ENCODE measurements around the gene HOXA10.

Gene HOXA10

GRCh38 chr7:27173956-27174873 is at the start of gene HOXA10:
TSS of gene HOXA10 (minus strand) at chr7:27174320. CDS start at chr7:27174306, 14 bp downstream.
- DNase-seq: no peak

- no peak for DNase-seq
These were observed 47.2 kb upstream of the HOXA10 start for GRCh38 chr7:27221201-27221797.

DNA sequence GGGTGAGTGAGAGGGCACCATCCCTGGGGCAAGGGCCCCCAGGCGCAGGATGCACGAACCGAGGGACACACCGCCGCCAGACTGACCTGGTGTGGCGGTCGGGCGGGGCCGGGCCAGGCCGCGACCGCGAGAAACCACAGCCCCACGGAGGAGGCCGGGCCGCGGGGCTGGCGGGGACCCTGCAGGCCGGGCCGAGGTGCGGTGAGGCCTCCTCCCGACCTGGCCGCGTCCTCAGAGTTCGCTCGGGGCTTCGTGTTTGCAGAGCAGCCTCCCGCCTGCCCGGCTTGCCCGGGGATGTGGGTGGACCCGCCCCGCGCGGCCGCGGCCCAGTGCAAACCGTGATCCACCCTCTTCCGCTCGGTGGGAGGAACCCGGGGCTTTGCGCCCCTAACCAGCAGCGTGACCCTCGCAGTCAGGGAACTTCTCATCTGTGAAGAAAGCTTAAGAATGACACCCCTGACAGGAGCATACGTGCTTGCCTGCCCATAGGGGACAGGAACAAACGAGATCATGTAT is 46.4 kb upstream of the HOXA10 start:
- DNase-seq: no peak

DNA sequence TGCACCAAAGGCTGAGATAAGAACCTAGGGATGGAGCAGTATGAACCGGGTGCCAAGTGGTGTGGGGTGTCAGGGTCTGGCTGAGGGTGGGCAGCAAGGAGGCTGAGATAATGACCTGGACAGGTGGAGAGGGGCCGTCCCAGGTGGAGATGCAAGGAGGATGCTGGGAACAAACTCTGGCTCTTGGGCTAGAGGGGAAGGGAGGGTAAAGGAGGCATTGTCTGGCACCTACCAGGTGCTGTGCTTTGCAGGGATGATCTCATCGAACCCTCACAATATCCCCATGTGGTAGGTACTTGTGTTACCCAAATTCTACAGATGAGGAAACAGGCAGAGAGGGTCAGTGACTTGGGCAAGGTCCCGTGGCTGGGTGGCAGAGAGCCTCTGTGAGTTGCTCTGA is 45.7 kb upstream of the HOXA10 start:
- no peak for DNase-seq

GRCh38 chr7:27217951-27218350 is 43.8 kb upstream of the HOXA10 start:
- DNase-seq: no peak

DNA sequence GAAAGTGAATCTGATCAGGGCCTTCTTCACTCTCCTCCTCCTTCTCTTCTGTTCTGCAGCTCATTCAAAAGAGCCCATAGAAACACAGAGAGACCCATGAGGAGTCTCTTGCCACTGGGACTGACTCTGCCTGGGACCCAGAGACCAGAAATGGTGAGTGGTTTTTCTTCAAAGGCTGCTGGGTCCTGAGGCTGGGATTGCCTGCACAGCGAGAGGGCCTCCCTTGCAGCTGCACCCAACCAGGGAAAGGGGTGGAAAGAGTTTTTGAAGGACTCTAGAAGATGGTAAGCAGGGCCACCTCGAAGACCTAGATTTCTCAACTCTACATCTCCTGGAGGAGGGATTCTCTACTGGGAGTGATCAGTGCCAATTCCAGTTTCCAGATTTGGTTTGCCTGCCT is 41.2 kb upstream of the HOXA10 start:
- no peak for DNase-seq

- no peak for DNase-seq
These were observed 40.3 kb upstream of the HOXA10 start for GRCh38 chr7:27214239-27214950.

DNA sequence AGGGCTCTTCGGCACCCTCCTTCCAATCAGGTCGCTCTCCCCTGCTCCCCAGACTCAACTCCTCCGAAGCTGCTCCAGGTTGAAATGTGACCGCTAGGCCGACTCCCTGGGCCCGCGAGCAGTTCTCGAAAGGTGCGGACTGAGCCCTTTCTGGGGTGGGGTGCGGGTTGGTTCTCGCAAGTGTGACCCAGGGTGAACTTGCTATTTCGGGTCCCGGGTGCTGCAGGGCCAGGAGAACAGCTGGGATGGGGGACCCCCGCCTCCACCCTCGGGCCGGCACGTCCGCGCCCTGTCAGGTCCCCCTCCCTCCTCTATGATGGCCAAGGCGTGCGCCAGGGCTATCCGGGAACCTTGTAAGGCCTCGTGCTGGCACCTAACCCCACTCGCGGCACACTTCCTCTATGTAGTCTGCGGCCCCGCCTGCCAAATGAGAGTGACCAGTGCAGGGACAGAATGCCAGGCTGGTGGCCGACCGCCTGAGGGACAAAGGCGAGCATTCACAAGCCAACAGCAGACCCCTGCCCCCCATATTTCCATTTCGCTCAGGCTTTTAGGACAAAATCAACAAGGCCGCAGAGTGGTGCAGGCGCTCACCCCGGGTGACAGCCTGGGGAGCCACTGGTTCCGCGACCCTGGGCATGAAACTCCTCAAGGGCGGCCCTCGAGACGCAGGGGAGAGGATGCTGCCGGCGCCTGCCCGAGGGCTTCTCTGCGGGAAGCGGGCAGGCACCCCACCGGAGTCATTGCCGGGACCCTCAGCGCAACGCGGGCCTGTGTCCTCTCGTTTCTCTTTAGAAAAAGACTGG is 39.5 kb upstream of the HOXA10 start:
- no peak for DNase-seq

- no peak for DNase-seq
These were observed 38.6 kb upstream of the HOXA10 start for GRCh38 chr7:27212497-27213432.

DNA sequence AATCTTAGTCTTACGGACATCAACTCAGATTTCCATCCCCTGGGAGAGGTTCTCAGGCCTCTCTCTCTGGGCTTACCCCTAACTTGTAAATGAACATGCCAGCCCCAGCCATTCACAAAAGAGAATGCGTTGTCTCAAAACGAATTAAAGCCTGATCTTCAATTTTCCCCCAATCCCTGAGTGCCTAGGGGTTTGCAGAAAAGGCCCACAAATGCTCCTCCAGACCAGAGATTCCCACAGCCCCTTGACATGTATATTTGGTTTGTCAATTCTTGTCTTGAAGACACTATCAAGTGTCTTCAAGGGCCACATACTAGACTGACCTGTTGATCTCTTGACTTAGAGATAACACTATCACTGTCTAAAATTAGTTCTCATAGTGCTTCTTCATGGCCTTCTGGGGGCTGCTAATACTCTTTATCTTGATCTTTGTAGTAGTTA is 37.7 kb upstream of the HOXA10 start:
- DNase-seq: no peak

GRCh38 chr7:27211084-27211446 is 36.9 kb upstream of the HOXA10 start:
- DNase-seq: no peak

DNA sequence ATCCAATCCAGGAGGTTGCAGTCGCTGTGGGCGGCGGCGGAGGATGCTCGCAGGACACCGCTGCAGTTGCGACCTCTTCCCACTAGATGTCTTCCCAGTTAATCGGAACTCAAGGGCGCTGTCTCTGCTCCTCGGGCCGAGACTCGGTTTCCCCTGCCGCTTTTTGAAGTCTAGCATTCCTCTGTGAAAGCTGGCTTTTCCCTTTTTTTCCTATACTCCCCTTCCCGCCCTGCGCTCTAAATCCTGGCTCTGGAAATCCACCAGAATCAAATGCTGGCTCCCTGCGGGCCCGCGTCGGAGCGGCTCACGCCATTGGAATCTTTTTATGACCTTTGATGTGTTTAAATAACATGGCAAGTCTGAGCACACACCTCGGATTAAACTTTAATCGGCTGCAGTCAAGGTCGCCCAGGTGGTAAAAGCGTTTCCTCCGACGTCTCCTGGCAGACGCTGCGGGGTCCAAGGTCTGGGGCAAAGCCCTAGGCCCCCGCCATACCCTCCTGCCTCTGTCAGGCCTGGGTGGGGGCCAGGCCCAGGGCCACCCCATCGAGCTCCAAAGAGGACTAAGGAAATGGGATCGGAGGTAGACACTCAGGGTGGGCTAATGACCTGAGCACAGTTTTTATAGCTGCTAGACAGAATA is 36.4 kb upstream of the HOXA10 start:
- DNase-seq: no peak

GRCh38 chr7:27209933-27210440 is 35.9 kb upstream of the HOXA10 start:
- no peak for DNase-seq

- no peak for DNase-seq
These were observed 34.9 kb upstream of the HOXA10 start for GRCh38 chr7:27208998-27209397.

DNA sequence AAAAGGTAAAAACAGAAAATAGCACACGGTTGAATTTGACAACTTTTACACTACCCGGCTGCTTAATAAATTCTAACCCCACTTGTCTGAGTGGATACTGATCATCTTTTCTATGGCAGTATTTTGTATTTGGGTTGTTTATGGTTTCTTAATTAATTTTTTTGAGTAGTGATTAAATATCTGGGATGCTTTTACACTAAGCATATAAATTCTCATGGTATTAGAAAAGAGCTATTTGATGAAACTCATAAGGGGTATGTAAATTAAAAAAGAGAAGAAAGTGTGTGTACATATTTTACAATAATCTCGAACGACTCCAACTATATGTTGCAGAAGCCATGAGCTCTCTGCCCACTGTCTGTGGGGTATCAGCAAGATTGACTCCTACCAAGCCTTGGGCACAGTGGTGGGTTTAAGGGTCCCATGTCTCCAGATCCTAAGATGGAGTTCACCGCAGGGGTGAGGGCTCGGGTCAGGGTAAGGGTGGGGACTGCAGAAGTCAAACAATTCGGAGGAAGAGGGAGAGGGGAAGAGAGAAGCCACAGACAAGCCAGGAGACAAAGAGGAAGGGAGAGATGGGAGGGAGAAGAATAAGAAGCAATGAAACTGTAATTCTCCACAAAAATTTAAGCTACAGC is 33.3 kb upstream of the HOXA10 start:
- DNase-seq: no peak

DNA sequence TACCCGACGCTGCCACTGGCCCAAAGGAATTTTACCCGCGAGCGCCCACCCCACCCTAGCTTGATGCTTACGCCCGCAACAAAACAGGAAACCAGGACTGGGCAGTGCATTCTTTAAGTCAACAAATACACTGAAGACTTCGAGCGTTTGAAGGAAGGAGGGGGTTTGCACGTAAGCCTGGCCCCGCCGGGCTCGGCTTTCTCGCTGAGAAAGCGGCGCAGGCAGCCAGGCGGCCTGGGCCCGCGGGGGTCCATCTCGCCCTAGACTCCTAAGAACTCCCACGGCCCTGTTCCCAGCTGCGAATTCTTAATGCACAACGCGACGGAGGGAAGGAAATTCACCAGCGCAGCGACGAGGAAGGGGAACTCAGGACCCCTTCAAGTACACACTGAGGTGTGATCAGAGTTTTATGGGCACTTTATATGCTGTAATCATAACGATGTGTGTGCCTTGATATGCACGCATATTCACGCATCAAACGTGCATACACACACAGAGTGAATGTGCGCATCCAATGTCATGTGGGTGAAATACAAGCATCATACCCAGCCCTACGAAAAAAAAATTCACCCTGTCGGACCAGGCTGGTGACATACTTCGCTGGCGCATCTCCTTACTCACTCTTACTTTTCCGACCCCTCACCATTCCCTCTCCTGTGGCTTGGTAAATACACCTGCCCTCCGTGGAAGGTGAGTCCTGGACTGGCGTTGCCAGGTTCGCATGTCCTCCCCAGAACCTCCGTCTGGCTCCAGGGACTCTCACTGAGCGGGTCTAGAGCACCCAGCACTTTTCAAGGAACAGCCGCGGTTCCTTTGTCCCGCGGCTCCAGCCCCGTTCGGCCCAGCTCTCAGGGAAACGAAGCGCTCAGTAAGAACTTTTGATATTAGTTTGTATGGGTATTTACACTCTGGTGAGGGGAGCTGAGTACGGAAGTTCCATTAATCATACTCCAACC is 31.5 kb upstream of the HOXA10 start:
- DNase-seq: no peak

GRCh38 chr7:27204851-27205322 is 30.8 kb upstream of the HOXA10 start:
- no peak for DNase-seq

- DNase-seq: no peak
These were observed 30.0 kb upstream of the HOXA10 start for GRCh38 chr7:27203964-27204594.
